ENCODE measurements around the gene KCNC3. TPM values are rescaled to one million over a fixed set of nuclear protein-coding genes. Genes with fewer than 3 reads are reported as not detected.

KCNC3 gene
- total and polyA plus RNA-seq, 2 of the 13 experiments (the other 11 are each of a cell fraction or from before 2014, with no cell fraction given) = 0.29 to 1.7 TPM

- TF ChIP-seq HIC2 (CRISPR knock-in tag; IDR thresholded peaks at IDR 0.05; ENCODE audit: low read depth) (no peak), ZBTB4 (CRISPR knock-in tag; IDR thresholded peaks at IDR 0.05; ENCODE audit: borderline replicate concordance) (no peak; the same call in 1 of the 2 replicates), ZNF564 (CRISPR knock-in tag; IDR thresholded peaks at IDR 0.05) (0 out of 2 replicates have a peak, but pooled peaks have one; percentile 39), SPEN (CRISPR knock-in tag; IDR thresholded peaks at IDR 0.05; ENCODE audit: low read depth) (peak; percentile 95), NR1H2 (CRISPR knock-in tag; IDR thresholded peaks at IDR 0.05; ENCODE audit: borderline replicate concordance, low read depth) (no peak), GATAD1 (CRISPR knock-in tag; IDR thresholded peaks at IDR 0.05) (peak; percentile 97), HOXA9 (CRISPR knock-in tag; IDR thresholded peaks at IDR 0.05; ENCODE audit: borderline replicate concordance) (no peak), ZNF737 (CRISPR knock-in tag; IDR thresholded peaks at IDR 0.05; ENCODE audit: borderline replicate concordance) (no peak), ZNF574 (CRISPR knock-in tag; IDR thresholded peaks at IDR 0.05) (peak; percentile 95), ELK4 (CRISPR knock-in tag; IDR thresholded peaks at IDR 0.05; ENCODE audit: borderline replicate concordance) (peak; percentile 81; the same call in 1 of the 2 replicates), KDM2A (CRISPR knock-in tag; IDR thresholded peaks at IDR 0.05; ENCODE audit: borderline replicate concordance, low read depth) (peak; percentile 95), ZNF280B (CRISPR knock-in tag; IDR thresholded peaks at IDR 0.05; ENCODE audit: borderline replicate concordance) (no peak; the same call in 1 of the 2 replicates), ZNF691 (CRISPR knock-in tag; IDR thresholded peaks at IDR 0.05; ENCODE audit: borderline replicate concordance, low read depth) (no peak), ZNF570 (CRISPR knock-in tag; IDR thresholded peaks at IDR 0.05; ENCODE audit: borderline replicate concordance) (no peak)
Measured at GRCh38 chr19:50376166-50377050, 47.2 kb upstream of the KCNC3 start, which contains the start of gene NR1H2 (continued).

Measured in HepG2 (cell line).